DMS79 (cell line): ENCODE measurements around the gene SPINT1.

Experiments used
- DNase-seq: peaks from one replicate; lab custom pipeline; 2025; lab: John Stamatoyannopoulos, UW

SPINT1 gene

DNA sequence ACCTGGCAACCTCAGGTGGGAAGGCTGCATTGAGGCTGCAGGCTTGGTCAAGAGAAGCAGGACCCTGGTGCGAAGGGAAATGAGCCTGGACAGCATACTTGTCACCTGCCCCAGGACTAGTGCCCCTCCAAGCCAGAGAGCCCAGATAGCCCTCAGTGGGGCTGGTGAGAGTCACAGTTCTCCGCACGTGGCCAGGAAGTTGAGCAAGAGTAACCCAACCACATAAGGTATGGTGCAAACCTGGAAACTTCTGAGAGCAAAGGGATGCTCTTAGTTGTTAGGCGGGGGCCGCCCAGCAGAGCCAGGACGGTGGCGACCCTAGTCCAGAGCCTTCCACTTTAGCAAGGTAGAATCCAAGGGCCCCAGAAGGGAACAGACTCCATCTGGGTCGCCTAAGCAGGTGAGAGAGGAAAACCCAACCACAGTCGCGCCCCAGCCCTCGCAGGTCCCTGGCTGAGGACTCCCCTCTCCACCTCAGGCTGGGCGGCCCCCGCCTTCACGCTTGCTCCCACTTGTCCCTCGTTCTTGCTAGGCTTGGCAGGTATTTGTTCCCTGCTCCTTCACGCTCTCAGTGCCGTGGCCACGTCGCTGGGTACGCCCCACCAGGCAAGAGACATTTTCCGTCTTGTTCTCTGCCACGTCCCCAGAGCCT lies 49.3 kb downstream of the SPINT1 start:
- DNase-seq: no peak

DNA sequence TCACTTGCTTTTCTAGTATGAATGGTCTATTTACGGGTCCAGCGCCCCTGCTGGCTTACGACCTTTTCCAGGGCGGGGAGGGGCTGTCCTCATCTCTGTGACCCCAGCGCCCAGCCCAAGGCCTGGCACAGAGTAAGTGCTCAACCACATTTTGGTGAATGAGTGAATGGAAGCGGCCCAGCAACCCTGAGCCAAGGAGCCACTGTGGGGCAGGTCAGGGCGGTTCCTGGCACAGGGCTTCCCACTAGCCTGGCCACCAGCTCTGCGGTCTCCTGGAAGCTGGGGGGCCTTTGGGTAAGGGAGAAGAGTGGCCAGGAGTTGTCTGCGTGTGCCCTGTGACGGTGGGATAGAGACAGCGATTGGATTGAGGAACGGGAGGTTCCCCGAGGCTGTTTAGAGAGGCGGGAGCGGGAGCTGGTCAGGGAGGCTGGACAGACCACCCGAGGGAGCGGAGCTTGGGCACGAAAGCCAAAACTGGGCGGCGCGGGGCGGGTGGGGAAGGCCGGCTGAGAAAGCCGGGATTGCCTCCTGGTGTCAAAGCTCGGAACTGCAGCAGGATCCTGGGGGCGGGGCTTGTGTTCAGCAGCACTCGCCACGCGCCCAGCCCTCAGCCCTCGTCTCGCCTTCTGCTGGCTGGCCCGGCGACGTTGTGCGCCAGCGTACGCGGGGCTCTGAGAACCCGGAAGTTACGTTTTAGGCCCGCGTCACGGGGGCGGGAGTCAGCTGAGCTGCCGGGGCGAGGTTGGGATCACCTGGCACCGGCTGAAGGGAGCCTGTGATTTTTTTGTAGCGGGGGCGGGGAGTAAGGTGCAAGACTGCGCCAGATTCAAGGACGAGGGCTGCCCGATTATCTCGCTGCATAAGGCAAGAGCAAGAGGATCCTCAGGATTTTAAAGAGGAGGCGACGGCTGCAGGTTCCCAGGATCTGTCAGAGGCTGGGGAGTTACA lies 50.2 kb downstream of the SPINT1 start, which contains the start of gene VPS18:
Gene VPS18 (plus strand): TSS at position 718 of the 948 bp plus-strand sequence. CDS start 319 bp downstream, outside the sequence.
- DNase-seq: peak; percentile 60

DNA sequence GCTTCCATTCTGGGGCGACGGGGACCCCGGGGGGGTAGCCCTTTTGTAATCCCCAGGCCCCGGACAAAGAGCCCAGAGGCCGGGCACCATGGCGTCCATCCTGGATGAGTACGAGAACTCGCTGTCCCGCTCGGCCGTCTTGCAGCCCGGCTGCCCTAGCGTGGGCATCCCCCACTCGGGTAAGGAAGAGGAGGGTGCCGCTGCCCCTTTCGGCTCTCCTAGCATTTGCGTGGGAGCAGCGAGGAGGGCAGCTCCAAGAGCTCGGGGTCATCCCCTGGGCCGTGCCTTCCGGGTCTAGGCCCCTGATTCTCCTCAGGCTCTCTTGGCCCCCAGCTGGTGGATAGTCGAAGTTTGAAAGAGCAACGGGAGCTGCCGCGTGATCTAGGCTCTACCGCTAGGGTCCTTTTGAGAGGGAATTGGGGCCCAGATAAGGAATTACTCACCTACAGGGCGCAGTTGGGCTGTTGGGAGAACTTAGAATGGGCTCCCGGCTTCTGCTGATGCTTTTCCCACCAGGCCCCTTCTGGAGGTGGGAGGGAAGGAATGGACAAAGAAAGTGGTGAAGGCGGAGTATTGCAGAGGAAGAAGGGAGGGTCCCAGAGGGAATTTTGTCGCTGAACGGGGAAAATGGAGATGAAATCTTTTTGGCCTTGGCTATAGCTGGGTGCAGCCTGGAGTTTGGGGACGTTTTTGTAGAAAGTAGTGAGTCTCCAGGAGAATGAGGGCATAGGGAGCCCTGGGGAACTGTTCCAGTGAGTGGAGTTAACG lies 51.0 kb downstream of the SPINT1 start:
- no peak for DNase-seq

DNA sequence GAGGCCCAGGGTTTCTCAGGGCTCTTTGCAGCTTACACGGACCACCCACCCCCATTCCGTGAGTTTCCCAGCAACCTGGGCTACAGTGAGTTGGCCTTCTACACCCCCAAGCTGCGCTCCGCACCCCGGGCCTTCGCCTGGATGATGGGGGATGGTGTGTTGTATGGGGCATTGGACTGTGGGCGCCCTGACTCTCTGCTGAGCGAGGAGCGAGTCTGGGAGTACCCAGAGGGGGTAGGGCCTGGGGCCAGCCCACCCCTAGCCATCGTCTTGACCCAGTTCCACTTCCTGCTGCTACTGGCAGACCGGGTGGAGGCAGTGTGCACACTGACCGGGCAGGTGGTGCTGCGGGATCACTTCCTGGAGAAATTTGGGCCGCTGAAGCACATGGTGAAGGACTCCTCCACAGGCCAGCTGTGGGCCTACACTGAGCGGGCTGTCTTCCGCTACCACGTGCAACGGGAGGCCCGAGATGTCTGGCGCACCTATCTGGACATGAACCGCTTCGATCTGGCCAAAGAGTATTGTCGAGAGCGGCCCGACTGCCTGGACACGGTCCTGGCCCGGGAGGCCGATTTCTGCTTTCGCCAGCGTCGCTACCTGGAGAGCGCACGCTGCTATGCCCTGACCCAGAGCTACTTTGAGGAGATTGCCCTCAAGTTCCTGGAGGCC lies 55.8 kb downstream of the SPINT1 start:
- DNase-seq: no peak

DNA sequence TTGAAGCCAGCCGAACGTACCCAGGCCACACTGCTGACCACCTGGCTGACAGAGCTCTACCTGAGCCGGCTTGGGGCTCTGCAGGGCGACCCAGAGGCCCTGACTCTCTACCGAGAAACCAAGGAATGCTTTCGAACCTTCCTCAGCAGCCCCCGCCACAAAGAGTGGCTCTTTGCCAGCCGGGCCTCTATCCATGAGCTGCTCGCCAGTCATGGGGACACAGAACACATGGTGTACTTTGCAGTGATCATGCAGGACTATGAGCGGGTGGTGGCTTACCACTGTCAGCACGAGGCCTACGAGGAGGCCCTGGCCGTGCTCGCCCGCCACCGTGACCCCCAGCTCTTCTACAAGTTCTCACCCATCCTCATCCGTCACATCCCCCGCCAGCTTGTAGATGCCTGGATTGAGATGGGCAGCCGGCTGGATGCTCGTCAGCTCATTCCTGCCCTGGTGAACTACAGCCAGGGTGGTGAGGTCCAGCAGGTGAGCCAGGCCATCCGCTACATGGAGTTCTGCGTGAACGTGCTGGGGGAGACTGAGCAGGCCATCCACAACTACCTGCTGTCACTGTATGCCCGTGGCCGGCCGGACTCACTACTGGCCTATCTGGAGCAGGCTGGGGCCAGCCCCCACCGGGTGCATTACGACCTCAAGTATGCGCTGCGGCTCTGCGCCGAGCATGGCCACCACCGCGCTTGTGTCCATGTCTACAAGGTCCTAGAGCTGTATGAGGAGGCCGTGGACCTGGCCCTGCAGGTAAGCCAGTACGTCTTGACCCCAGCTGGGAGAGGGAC lies 56.6 kb downstream of the SPINT1 start:
- no peak for DNase-seq

DNA sequence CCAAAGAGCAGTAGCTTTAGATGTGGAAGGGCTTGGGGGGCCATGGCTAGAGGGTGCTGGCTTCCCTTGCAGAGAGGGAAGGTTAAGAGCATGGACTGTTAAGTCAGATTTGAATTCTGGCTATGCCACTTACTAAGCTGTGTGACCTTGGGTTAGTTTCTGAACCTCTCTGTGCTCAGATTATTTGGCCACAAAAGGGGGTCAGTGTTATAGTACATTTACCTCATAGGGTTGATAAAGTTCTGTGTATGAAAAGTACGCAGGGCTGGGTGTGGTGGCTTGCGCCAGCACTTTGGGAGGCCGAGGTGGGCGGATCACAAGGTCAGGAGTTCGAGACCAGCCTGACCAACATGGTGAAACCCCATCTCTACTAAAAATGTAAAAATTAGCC lies 57.2 kb downstream of the SPINT1 start:
- DNase-seq: no peak

DNA sequence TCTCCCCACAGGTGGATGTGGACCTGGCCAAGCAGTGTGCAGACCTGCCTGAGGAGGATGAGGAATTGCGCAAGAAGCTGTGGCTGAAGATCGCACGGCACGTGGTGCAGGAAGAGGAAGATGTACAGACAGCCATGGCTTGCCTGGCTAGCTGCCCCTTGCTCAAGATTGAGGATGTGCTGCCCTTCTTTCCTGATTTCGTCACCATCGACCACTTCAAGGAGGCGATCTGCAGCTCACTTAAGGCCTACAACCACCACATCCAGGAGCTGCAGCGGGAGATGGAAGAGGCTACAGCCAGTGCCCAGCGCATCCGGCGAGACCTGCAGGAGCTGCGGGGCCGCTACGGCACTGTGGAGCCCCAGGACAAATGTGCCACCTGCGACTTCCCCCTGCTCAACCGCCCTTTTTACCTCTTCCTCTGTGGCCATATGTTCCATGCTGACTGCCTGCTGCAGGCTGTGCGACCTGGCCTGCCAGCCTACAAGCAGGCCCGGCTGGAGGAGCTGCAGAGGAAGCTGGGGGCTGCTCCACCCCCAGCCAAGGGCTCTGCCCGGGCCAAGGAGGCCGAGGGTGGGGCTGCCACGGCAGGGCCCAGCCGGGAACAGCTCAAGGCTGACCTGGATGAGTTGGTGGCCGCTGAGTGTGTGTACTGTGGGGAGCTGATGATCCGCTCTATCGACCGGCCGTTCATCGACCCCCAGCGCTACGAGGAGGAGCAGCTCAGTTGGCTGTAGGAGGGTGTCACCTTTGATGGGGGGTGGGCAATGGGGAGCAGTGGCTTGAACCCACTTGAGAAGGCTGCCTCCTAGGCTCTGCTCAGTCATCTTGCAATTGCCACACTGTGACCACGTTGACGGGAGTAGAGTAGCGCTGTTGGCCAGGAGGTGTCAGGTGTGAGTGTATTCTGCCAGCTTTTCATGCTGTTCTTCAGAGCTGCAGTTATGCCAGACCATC lies 59.0 kb downstream of the SPINT1 start:
- no peak for DNase-seq

DNA sequence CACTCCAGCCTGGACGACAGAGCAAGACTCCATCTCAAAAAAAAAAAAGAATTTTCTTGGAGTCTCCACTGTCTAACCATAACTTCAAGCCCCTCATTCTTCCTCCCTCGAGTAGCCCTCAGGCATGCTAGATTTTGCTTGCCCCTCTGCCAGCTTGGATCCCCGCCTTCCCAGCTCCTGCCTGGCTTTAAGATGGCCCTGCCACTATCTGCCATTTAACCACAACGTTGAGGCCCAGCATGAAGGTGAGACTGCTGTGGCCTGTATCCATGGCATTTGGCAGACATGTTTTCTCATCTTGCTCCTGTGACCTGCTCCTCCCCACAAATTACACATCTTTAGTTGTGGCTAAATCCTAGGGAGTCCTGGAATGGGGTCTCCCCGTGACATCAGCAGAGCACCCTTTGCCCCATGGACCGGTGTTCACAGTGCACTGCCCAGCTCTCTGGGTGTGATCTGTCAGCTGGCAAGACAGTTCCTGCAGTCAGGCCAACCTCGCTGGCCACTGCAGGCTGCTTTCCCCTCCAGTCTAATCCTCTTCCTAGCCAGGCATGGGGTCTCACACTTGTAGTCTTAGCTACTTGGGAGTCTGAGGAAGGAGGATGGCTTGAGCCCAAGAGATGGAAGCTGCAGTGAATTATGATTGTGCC lies 60.8 kb downstream of the SPINT1 start:
- no peak for DNase-seq

DNA sequence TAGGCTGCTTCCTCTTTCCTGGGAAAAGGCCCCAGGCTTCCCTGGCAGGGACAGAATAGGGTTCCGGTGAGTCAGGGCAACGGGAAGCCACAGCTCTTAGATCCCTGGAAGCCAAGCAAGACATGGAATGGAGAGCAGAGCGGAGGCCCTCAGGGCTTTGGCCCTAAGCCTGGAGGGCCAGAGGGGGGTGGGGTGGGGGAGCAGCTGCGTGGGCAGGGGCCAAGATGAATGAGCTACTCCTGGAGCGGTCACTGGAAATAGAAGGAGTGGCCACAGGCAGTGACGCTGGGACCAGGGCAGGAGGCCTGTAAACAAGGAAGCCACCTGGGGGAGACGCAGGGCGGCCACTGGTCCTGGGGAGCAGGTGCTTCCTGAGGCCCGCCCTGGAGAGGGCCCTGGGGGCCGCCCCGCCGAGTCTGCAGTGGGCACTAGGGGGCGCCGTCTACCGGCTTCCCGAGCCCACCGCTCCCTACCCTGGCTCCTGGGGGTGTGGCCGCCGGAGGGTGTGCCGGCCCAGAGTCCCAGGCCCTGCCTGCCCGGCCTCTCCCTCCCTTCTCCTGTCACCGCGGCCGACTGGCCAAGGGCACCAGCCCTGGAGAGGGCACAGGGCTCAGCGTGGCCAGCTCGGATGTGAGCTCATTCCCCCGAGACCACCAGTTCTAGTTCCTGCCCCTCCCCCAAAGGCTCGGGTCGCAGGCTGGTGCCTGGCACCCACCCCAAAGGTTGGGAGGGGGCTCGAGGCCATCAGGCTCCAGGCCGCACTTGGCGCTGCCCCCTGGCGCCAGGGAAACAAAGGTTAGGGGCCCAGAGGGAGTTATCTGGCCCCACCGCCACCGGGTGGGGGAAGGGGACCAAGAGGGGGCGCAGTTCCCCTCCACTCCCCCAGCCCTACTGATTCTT lies 62.5 kb downstream of the SPINT1 start:
- peak; percentile 59 for DNase-seq

DNA sequence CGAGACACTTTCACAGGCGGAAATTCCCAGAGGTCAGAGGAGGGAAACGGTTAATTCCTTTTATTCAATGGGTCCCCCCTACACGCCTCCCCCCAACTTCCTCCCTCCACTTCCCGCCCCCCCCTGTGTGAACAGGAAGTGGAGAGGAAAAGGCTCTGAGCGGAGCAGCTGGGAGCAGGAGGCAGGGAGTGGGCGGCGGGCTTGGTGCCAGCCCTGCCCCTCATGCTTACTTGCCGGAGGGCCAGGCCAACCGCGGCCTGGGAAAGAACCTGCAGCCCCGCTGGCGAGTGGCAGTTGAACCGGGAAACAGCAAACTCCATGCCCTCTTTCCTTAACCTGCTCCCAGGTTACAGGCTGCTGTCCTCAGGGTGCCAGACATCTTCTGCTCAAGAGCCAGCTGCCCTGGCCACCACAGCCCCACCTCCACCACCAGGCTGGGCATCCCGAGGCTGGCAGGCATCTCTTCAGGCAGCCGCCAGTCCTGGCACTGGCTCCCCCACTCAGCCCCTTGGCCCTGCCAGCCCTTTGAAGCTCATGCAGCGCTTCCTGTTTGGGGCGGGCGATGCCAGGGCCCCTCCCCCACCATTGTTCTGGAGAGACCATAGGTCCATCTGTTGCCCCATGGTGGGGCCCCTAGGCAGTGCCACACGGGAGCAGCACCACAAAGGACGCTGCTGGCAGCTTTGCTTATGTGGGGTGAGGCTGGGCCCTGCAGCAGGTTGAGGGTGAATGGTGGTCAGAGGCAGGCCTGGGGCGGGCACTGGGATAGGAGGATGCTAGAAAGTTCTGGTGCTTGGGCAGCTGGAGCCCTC lies 63.3 kb downstream of the SPINT1 start:
- DNase-seq: peak; percentile 63
